Progenitor cell of endocrine pancreas (in vitro differentiated cells): ENCODE measurements around the gene RAP1GAP. TPM values are rescaled to one million over a fixed set of nuclear protein-coding genes. Genes with fewer than 3 reads are reported as not detected.

Experiments used
- DNase-seq: peaks from one replicate; pipeline ENCODE4 v3.0.0; 2021; ENCODE audit warnings: low spot score; ENCODE audit not compliant: unreplicated experiment
- H3K27ac Mint-ChIP-seq: 2 replicates; pipeline ENCODE4 v1.8.0; 2021; ENCODE audit warnings: mild to moderate bottlenecking, moderate library complexity, mixed read lengths
- H3K27me3 Mint-ChIP-seq: 2 replicates; pipeline ENCODE4 v1.8.0; 2021; ENCODE audit warnings: mixed read lengths
- H3K36me3 Mint-ChIP-seq: 2 replicates; pipeline ENCODE4 v1.8.0; 2022; ENCODE audit warnings: mixed read lengths; ENCODE audit not compliant: insufficient read depth
- H3K4me1 Mint-ChIP-seq: 2 replicates; pipeline ENCODE4 v1.8.0; 2021; ENCODE audit warnings: low read depth, mixed read lengths
- H3K4me3 Mint-ChIP-seq: 2 replicates; pipeline ENCODE4 v1.8.0; 2021; ENCODE audit warnings: low read depth, mild to moderate bottlenecking, moderate library complexity, mixed read lengths
- H3K9me3 Mint-ChIP-seq: 2 replicates; pipeline ENCODE4 v1.8.0; 2021; ENCODE audit warnings: low read depth, mixed read lengths
- total RNA-seq: library from RNA; stranded (reverse); gene quantifications from 2 replicates; pipeline ENCODE4 v1.2.1, GENCODE V29; 2021
- TF ChIP-seq, protein P1 (sequence below): fragments of 200-600 bp; sonication (generic); IDR thresholded peaks from one replicate; pipeline ENCODE4 v1.5.0; 2021; ENCODE audit warnings: antibody characterized with exemption, mild to moderate bottlenecking; ENCODE audit not compliant: unreplicated experiment

RAP1GAP gene
- total RNA-seq, 1 donor from 2014 or later: 15.3 TPM

GRCh38 chr1:21700094-21700493, 30.9 kb upstream of the RAP1GAP start:
- H3K4me3 Mint-ChIP-seq: no peak overlapping the region
- H3K9me3 Mint-ChIP-seq: no peaks in the 10 kb centered on the region
- no peak overlapping the region for H3K27ac Mint-ChIP-seq
- H3K27me3 Mint-ChIP-seq: no peaks in the 10 kb centered on the region
- H3K4me1 Mint-ChIP-seq: peaks cover 4% of the 10 kb centered on the region
- H3K36me3 Mint-ChIP-seq: peaks cover 27% of the 10 kb centered on the region
- TF ChIP-seq, protein P1, sequence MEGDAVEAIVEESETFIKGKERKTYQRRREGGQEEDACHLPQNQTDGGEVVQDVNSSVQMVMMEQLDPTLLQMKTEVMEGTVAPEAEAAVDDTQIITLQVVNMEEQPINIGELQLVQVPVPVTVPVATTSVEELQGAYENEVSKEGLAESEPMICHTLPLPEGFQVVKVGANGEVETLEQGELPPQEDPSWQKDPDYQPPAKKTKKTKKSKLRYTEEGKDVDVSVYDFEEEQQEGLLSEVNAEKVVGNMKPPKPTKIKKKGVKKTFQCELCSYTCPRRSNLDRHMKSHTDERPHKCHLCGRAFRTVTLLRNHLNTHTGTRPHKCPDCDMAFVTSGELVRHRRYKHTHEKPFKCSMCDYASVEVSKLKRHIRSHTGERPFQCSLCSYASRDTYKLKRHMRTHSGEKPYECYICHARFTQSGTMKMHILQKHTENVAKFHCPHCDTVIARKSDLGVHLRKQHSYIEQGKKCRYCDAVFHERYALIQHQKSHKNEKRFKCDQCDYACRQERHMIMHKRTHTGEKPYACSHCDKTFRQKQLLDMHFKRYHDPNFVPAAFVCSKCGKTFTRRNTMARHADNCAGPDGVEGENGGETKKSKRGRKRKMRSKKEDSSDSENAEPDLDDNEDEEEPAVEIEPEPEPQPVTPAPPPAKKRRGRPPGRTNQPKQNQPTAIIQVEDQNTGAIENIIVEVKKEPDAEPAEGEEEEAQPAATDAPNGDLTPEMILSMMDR: no peak
- no peak for DNase-seq

DNA sequence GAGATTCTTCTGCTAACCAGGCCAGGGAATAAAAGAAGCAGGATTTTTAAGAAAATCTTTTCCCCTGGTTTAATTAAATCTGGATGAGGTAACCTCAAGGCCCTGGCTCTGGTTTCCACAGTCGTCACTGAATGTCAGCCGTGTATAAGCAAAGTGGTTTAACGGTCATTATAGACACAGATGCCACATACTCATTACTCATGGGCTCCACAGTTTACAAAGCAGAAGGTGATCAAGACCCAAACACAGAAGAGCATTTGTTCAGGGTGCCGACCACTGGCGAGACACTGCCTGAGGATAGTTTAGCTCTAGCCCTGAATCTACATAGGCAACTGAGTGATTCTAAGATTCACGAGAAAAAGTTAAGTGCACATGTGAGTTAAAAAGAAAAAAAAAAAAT, 27.8 kb upstream of the RAP1GAP start:
- no peaks in the 10 kb centered on the region for H3K27me3 Mint-ChIP-seq
- H3K4me3 Mint-ChIP-seq: no peak overlapping the region
- H3K36me3 Mint-ChIP-seq: peaks cover 31% of the 10 kb centered on the region
- peaks cover 3% of the 10 kb centered on the region for H3K4me1 Mint-ChIP-seq
- TF ChIP-seq, protein P1: no peak
- DNase-seq: no peak
- no peak overlapping the region for H3K27ac Mint-ChIP-seq
- no peaks in the 10 kb centered on the region for H3K9me3 Mint-ChIP-seq

DNA sequence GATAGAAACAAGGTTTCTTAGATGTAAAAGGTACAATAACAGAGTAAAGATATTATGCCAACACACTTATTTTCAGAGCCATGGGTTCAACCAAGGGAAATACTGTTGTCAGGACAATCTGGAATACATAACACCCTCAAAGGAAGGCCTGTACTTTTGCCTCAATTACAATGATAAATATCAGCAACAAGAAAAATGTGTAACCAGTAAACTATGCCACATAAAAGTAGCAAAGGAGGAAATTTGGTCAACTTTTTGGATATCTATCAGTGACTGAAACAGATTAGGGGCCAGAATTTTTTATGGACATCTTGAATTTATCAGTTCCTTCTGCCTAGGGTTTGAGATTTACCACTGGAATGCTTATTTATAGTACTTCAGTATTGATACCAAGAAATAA, 24.6 kb upstream of the RAP1GAP start:
- no peak for DNase-seq
- H3K36me3 Mint-ChIP-seq: peaks cover 27% of the 10 kb centered on the region
- no peak overlapping the region for H3K27ac Mint-ChIP-seq
- H3K27me3 Mint-ChIP-seq: no peaks in the 10 kb centered on the region
- peaks cover 3% of the 10 kb centered on the region for H3K4me1 Mint-ChIP-seq
- no peaks in the 10 kb centered on the region for H3K9me3 Mint-ChIP-seq
- H3K4me3 Mint-ChIP-seq: no peak overlapping the region
- TF ChIP-seq, protein P1: no peak

- Mint-ChIP-seq H3K36me3 (peaks cover 30% of the 10 kb centered on the region), H3K27ac (peak overlapping the region; percentile 17), H3K9me3 (no peaks in the 10 kb centered on the region), H3K27me3 (no peaks in the 10 kb centered on the region), H3K4me1 (peaks cover 2% of the 10 kb centered on the region), H3K4me3 (no peak overlapping the region)
- no peak for DNase-seq
- TF ChIP-seq, protein P1: no peak
Observed at GRCh38 chr1:21691739-21692138, 22.6 kb upstream of the RAP1GAP start.

- H3K4me1 Mint-ChIP-seq: no peaks in the 10 kb centered on the region
- H3K36me3 Mint-ChIP-seq: peaks cover 43% of the 10 kb centered on the region
- H3K9me3 Mint-ChIP-seq: no peaks in the 10 kb centered on the region
- TF ChIP-seq, protein P1: no peak
- DNase-seq: no peak
- H3K4me3 Mint-ChIP-seq: no peak overlapping the region
- H3K27ac Mint-ChIP-seq: no peak overlapping the region
- H3K27me3 Mint-ChIP-seq: no peaks in the 10 kb centered on the region
Observed at GRCh38 chr1:21689661-21690372, 20.7 kb upstream of the RAP1GAP start.
